ENCODE data around the gene NKD2. TPM values are rescaled to one million over a fixed set of nuclear protein-coding genes. Genes with fewer than 3 reads are reported as not detected.

NKD2 gene
- total RNA-seq, 3 donors from 2014 or later (not counting 1 experiment from before 2014, with no cell fraction given): not detected

DNA sequence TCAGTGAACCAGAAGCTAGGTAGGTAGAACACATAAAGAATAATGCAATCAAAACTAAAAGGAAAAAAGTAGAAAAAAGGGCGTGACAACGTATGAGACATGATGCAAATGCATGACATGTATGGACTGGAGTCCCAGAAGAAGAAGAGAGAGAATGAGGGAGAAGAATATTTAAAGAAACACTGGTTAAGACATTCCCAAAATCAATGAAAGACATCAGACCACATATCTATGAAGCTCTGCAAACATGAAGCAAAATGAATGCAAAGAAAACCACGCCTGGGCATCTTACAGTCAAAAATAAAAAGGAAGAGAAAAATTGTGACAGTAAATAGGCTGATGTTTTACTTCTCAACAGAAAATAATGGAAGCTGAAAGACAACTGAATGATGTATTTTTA lies 23.8 kb upstream of the NKD2 start:
- Mint-ChIP-seq H3K27ac (no peak overlapping the region), H3K4me3 (no peak overlapping the region)

DNA sequence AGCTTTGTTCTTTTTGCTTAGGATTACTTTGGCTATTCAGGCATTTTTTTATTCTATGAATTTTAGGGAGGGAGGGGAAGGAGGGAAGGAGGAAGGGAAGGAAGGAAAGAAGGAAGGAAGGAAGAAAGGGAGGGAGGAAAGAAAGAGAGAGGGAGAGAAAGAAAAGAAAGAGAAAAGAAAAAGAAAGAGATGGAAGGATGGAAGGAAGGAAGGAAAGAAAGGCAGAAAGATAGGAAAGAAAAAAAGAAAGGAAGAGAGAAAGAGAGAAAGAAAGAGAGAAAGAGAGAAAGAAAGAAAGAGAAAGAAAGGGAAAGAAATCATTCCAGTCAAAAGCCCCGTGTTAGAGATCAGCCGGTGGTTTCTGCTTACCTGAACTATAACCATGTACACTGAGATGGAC lies 20.8 kb upstream of the NKD2 start:
- DNase-seq (no peak), ATAC-seq (no peak)
- Histone ChIP-seq H3K4me1 (ENCODE audit: control insufficient read depth, insufficient read depth, low read length) (no peaks in the 10 kb centered on the region), H3K36me3 (ENCODE audit: control insufficient read depth, insufficient read depth, low read length) (no peaks in the 10 kb centered on the region), H3K4me3 (ENCODE audit: low read length) (no peak overlapping the region), H3K27me3 (ENCODE audit: control insufficient read depth, insufficient read depth, low read length) (peaks cover 3% of the 10 kb centered on the region), H3K9me3 (ENCODE audit: control insufficient read depth, insufficient read depth, low read length) (peaks cover 3% of the 10 kb centered on the region), H3K27ac (ENCODE audit: low read length) (no peak overlapping the region)
- Mint-ChIP-seq H3K36me3 (no peaks in the 10 kb centered on the region), H3K27ac (no peak overlapping the region), H3K4me3 (no peak overlapping the region), H3K4me1 (no peaks in the 10 kb centered on the region), H3K9me3 (peaks cover 2 to 6% of the 10 kb centered on the region in 2 donors), H3K27me3 (ENCODE audit: low read depth in 2 of 2) (peaks cover 23 to 37% of the 10 kb centered on the region in 2 donors)
- TF ChIP-seq, protein P1, sequence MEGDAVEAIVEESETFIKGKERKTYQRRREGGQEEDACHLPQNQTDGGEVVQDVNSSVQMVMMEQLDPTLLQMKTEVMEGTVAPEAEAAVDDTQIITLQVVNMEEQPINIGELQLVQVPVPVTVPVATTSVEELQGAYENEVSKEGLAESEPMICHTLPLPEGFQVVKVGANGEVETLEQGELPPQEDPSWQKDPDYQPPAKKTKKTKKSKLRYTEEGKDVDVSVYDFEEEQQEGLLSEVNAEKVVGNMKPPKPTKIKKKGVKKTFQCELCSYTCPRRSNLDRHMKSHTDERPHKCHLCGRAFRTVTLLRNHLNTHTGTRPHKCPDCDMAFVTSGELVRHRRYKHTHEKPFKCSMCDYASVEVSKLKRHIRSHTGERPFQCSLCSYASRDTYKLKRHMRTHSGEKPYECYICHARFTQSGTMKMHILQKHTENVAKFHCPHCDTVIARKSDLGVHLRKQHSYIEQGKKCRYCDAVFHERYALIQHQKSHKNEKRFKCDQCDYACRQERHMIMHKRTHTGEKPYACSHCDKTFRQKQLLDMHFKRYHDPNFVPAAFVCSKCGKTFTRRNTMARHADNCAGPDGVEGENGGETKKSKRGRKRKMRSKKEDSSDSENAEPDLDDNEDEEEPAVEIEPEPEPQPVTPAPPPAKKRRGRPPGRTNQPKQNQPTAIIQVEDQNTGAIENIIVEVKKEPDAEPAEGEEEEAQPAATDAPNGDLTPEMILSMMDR (IDR thresholded peaks at IDR 0.05): no peak
- 96% methylated on average over 2 of the region's 2 CpGs for WGBS (ENCODE audit: insufficient coverage)
- intact Hi-C loops (cut with micrococcal nuclease): no loop called here

More for the DNA sequence above, 23.8 kb upstream of the NKD2 start:
- DNase-seq: no peak
- H3K36me3 ChIP-seq (ENCODE audit: control insufficient read depth, insufficient read depth, low read length): no peaks in the 10 kb centered on the region
- no peak for ATAC-seq
- no peaks in the 10 kb centered on the region for H3K4me1 Mint-ChIP-seq
- no peaks in the 10 kb centered on the region for H3K36me3 Mint-ChIP-seq
- intact Hi-C loops (cut with micrococcal nuclease): no loop called here
- H3K27me3 Mint-ChIP-seq (ENCODE audit: low read depth in 2 of 2): peaks cover 12 to 28% of the 10 kb centered on the region in 2 donors
- TF ChIP-seq, protein P1 (IDR thresholded peaks at IDR 0.05): no peak
- H3K4me3 ChIP-seq (ENCODE audit: low read length): no peak overlapping the region
- H3K27me3 ChIP-seq (ENCODE audit: control insufficient read depth, insufficient read depth, low read length): no peaks in the 10 kb centered on the region
- H3K9me3 ChIP-seq (ENCODE audit: control insufficient read depth, insufficient read depth, low read length): peaks cover 3% of the 10 kb centered on the region
- 97% methylated on average over 2 of the region's 3 CpGs for WGBS (ENCODE audit: insufficient coverage)
- no peaks in the 10 kb centered on the region for H3K4me1 ChIP-seq (ENCODE audit: control insufficient read depth, insufficient read depth, low read length)
- peaks cover 2 to 6% of the 10 kb centered on the region in 2 donors for H3K9me3 Mint-ChIP-seq
- H3K27ac ChIP-seq (ENCODE audit: low read length): no peak overlapping the region

DNA sequence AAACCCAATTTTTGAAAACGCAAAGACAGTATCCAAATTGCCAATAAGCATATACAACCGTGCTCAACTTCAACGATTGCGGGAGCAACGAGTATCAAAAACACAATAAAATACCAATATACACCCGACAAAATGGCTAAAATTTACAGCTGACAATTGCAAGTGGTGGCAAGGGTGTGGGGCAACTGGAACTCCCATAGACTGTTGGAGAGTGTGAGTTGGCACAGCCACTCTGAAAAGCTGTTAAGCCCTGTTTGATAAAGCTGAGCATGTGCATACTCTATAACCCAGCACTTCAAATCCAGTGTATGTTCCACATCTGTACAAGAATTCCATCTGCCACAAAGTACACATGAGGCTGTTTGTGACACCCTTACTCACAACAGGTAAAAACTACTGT lies 20.3 kb upstream of the NKD2 start:
- intact Hi-C loops (cut with micrococcal nuclease): no loop called here
- 75% methylated on average over 6 of the region's 6 CpGs for WGBS (ENCODE audit: insufficient coverage)
- TF ChIP-seq, protein P1 (IDR thresholded peaks at IDR 0.05): no peak
- Mint-ChIP-seq H3K9me3 (peaks cover 2 to 6% of the 10 kb centered on the region in 2 donors), H3K36me3 (no peaks in the 10 kb centered on the region), H3K4me3 (no peak overlapping the region), H3K27ac (no peak overlapping the region), H3K27me3 (ENCODE audit: low read depth in 2 of 2) (peaks cover 23 to 36% of the 10 kb centered on the region in 2 donors), H3K4me1 (no peaks in the 10 kb centered on the region)
- DNase-seq (peak in 1 of 2 donors; percentile 3), ATAC-seq (no peak)
- no peaks in the 10 kb centered on the region for H3K36me3 ChIP-seq (ENCODE audit: control insufficient read depth, insufficient read depth, low read length)
- H3K27me3 ChIP-seq (ENCODE audit: control insufficient read depth, insufficient read depth, low read length): peaks cover 3% of the 10 kb centered on the region
- no peaks in the 10 kb centered on the region for H3K4me1 ChIP-seq (ENCODE audit: control insufficient read depth, insufficient read depth, low read length)
- H3K4me3 ChIP-seq (ENCODE audit: low read length): no peak overlapping the region
- H3K9me3 ChIP-seq (ENCODE audit: control insufficient read depth, insufficient read depth, low read length): peaks cover 3% of the 10 kb centered on the region
- no peak overlapping the region for H3K27ac ChIP-seq (ENCODE audit: low read length)

DNA sequence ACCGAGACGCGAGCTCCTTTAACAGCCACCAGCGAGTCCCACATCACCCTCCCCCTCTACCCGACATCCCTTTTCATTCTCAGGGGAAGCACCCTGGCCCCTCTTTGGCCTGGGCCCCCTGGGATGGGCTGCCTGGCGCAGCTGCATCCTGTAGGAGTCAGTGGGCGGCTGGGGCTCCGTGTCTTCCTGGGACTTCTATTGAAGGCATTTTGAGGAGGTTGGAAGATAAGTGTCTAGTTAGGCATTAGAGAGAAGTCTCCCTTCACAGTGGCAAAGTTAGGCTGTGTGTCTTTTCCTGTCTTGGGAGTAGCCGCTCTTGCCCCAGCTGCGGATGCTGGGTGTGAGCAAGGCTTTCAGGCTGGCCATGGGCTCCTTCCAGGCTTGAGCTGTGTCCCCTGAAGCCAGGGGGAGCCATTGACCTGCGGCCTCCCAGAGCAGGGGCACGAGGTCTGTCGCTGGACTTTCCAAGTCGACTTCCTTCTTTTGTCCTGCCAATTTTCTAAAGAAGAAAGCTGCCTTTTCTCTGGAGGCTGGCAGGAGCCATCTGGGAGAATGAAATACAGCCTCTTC lies 18.6 kb upstream of the NKD2 start:
- whole genome bisulfite sequencing (ENCODE audit: insufficient coverage): 18% methylated on average over 14 of the region's 14 CpGs

More for the DNA sequence above, 18.6 kb upstream of the NKD2 start:
- Mint-ChIP-seq H3K36me3 (no peaks in the 10 kb centered on the region), H3K27me3 (ENCODE audit: low read depth in 2 of 2) (peaks cover 12 to 24% of the 10 kb centered on the region in 2 donors), H3K27ac (no peak overlapping the region), H3K4me3 (no peak overlapping the region), H3K4me1 (no peaks in the 10 kb centered on the region), H3K9me3 (peaks cover 0 to 3% of the 10 kb centered on the region in 2 donors)
- Histone ChIP-seq H3K27ac (ENCODE audit: low read length) (no peak overlapping the region), H3K4me1 (ENCODE audit: control insufficient read depth, insufficient read depth, low read length) (no peaks in the 10 kb centered on the region), H3K27me3 (ENCODE audit: control insufficient read depth, insufficient read depth, low read length) (peaks cover 3% of the 10 kb centered on the region), H3K4me3 (ENCODE audit: low read length) (no peak overlapping the region), H3K36me3 (ENCODE audit: control insufficient read depth, insufficient read depth, low read length) (no peaks in the 10 kb centered on the region), H3K9me3 (ENCODE audit: control insufficient read depth, insufficient read depth, low read length) (peaks cover 3% of the 10 kb centered on the region)
- TF ChIP-seq, protein P1 (IDR thresholded peaks at IDR 0.05): no peak
- peak in 1 of 2 donors; percentile 10 for DNase-seq
- intact Hi-C loops (cut with micrococcal nuclease): no loop called here
- ATAC-seq: no peak
